H1 (cell line): Measurements from ENCODE around the gene FTL. TPM values are rescaled to one million over a fixed set of nuclear protein-coding genes. Genes with fewer than 3 reads are reported as not detected.

Experiments used
- ATF3 ChIP-seq: IDR thresholded peaks from 2 replicates; pipeline ENCODE4 v1.6.1; 2011; ENCODE audit warnings: low read depth, mild to moderate bottlenecking, low read length; ENCODE audit not compliant: insufficient read depth
- CHD7 ChIP-seq: fragments of 300-600 bp; sonication (generic); IDR thresholded peaks from 2 replicates; pipeline ENCODE4 v1.7.1; 2012; ENCODE audit warnings: low read length, moderate library complexity, mild to moderate bottlenecking, inconsistent platforms; ENCODE audit not compliant: insufficient replicate concordance
- KDM1A ChIP-seq: fragments of 200-600, 300-600 bp; sonication (generic); IDR thresholded peaks from 2 replicates; pipeline ENCODE4 v1.7.1; 2016; ENCODE audit warnings: mild to moderate bottlenecking, low read length, borderline replicate concordance
- POLR2A ChIP-seq, 2 experiments: IDR thresholded peaks; 1 replicate in 1 of 2; 2 replicates in 1 of 2; pipeline ENCODE4 v1.6.1; 2011; ENCODE audit warnings: low read depth in 2 of 2, low read length in 2 of 2, mild to moderate bottlenecking in 2 of 2; ENCODE audit errors: control extremely low read depth in 1 of 2
- RNF2 ChIP-seq: fragments of 200-900, 300-1000 bp; sonication (generic); IDR thresholded peaks from 2 replicates; pipeline ENCODE4 v1.7.1; 2016; ENCODE audit warnings: borderline replicate concordance, low read depth, mild to moderate bottlenecking, antibody characterized with exemption, low read length; ENCODE audit not compliant: poor library complexity, severe bottlenecking; ENCODE audit errors: missing control alignments
- SIRT6 ChIP-seq: IDR thresholded peaks from one replicate; pipeline ENCODE4 v1.7.1; 2012; ENCODE audit warnings: low read length, inconsistent platforms
- SIX5 ChIP-seq: IDR thresholded peaks from 2 replicates; pipeline ENCODE4 v1.6.1; 2011; ENCODE audit warnings: mild to moderate bottlenecking, low read depth, low read length
- SP2 ChIP-seq: IDR thresholded peaks from 2 replicates; pipeline ENCODE4 v1.6.1; 2012; ENCODE audit warnings: mild to moderate bottlenecking, low read length, inconsistent platforms
- SRF ChIP-seq: IDR thresholded peaks from 2 replicates; pipeline ENCODE4 v1.6.1; 2011; ENCODE audit warnings: mild to moderate bottlenecking, low read depth, low read length, moderate library complexity
- TAF1 ChIP-seq: IDR thresholded peaks from 2 replicates; pipeline ENCODE4 v1.6.1; 2011; ENCODE audit warnings: mild to moderate bottlenecking, low read depth, low read length
- TAF7 ChIP-seq: optimal IDR thresholded peaks from 2 replicates; pipeline ENCODE3; 2011; ENCODE audit warnings: low read depth, mild to moderate bottlenecking, inconsistent platforms, low read length, moderate library complexity, borderline replicate concordance
- TCF12 ChIP-seq: IDR thresholded peaks from 2 replicates; pipeline ENCODE4 v1.6.1; 2011; ENCODE audit warnings: low read depth, mild to moderate bottlenecking, low read length
- polyA plus RNA-seq, 7 experiments: library from polyadenylated mRNA; depleted of rRNA in 3 of 7; stranded (reverse) in 5 of 7; unstranded in 2 of 7; fragments of >200 nt in 5 of 7; fragments of 200-250 nt in 2 of 7; gene quantifications; 1 replicate in 5 of 7; 2 replicates in 1 of 7; 4 replicates in 1 of 7; pipeline versions ENCODE4 v1.2.1 to v1.2.3, GENCODE V29; 2011 to 2013; ENCODE audit warnings: missing spikeins in 2 of 7, mixed read lengths in 2 of 7
- total RNA-seq: library from RNA; stranded (reverse); fragmentation: NEBNext Ultra II Directional; extraction: Animal tissue kit (Norgen Biotek cat#: 25700); gene quantifications from 2 replicates; pipeline ENCODE4 v1.2.1, GENCODE V29; 2021

Gene FTL
- total and polyA plus RNA-seq, 2 of the 8 experiments (the other 6 are each of a cell fraction or from before 2014, with no cell fraction given), result 1,751 to 2,427 TPM

GRCh38 chr19:49011194-49011593 is 46.1 kb downstream of the FTL start (continued):
- TF ChIP-seq CHD7 (no peak), SP2 (no peak), TAF1 (no peak), TAF7 (no peak), RNF2 (no peak), POLR2A (IDR thresholded peaks at IDR 0.05; ENCODE audit: control extremely low read depth in 1 of 2, low read depth in 2 of 2, low read length in 2 of 2) (no peak), SRF (no peak), KDM1A (no peak), TCF12 (no peak), ATF3 (no peak), SIX5 (no peak), SIRT6 (no peak)
